Lower leg skin (tissue), 4 donors: ENCODE results near the gene DCAF8. TPM values are rescaled to one million over a fixed set of nuclear protein-coding genes. Genes with fewer than 3 reads are reported as not detected.

Experiments
- DNase-seq, 2 donors: peaks; one replicate each; pipeline ENCODE4 v3.0.0-alpha.2; 2019; ENCODE audit warnings: low spot score in 2 of 2
- H3K4me3 ChIP-seq: fragments of 200-600 bp; sonication (generic); 2 replicates; pipeline ENCODE4 v1.5.1; 2017; ENCODE audit warnings: mild to moderate bottlenecking, low read depth; ENCODE audit not compliant: poor library complexity, severe bottlenecking
- POLR2A ChIP-seq, 2 donors: fragments of 450-650 bp; IDR thresholded peaks; one replicate each; pipeline ENCODE4 v1.6.1; 2016 to 2017; ENCODE audit warnings: antibody characterized with exemption in 2 of 2, mild to moderate bottlenecking in 1 of 2, moderate library complexity in 1 of 2
- WGBS, 2 donors: methylation state at CpG; one replicate each; pipeline ENCODE4 v1.1.5; 2018; 5-methylcytosine and 5-hydroxymethylcytosine counted together
- intact Hi-C: fragments of 100-400 bp; cut with DNase I; formaldehyde crosslinking; loops from one replicate; pipeline ENCODE4 v1.15.0; 2023; ENCODE audit warnings: low total_unique reads
- total RNA-seq, 4 donors: library from RNA; depleted of rRNA; stranded (reverse); fragments of >200 nt; gene quantifications; one replicate each; pipeline ENCODE4 v1.1.0, GENCODE V29; 2016
- TF ChIP-seq, protein P1 (sequence below), 3 donors: fragments of 450-650 bp; IDR thresholded peaks; one replicate each; pipeline ENCODE4 v1.5.1; 2016; ENCODE audit warnings: antibody characterized with exemption in 3 of 3, mild to moderate bottlenecking in 3 of 3, moderate library complexity in 2 of 3

Gene DCAF8
- total RNA-seq, 4 donors from 2014 or later, result 90.2 to 141 (median 97.9) TPM

DNA sequence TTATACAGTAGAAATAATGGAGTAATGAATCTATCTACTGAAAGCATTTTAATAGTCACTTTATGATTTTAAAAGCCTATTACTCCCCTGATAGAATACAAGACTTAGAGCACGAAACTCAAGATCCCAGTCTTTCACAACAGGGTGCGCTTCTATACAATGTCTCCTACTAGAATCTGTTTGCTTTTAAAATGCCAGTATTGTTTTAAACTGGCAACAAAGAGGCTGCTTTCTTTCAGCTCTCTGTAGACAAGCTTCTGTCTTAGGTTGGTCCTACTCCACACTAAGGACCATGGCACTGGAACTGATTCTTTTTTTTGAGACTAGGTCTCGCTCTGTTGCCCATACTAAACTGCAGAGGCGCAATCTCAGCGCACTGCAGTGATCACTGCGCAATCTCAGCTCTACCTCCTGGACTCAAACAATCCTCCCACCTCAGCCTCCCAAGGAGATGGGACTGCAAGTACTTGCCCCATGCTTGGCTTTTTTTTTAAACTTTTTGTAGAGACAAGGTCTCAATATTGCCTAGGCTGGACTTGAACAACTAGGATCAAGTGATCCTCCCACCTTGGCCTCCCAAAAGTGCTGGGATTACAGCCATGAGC lies 4.8 kb downstream of the DCAF8 start:
- H3K4me3 ChIP-seq, result no peak overlapping the region
- 94 to 97% methylated on average over 6 of the region's 6 CpGs for WGBS, 2 donors
- intact Hi-C loops, result no loop called here
- DNase-seq, result no peak
- TF ChIP-seq, protein P1, sequence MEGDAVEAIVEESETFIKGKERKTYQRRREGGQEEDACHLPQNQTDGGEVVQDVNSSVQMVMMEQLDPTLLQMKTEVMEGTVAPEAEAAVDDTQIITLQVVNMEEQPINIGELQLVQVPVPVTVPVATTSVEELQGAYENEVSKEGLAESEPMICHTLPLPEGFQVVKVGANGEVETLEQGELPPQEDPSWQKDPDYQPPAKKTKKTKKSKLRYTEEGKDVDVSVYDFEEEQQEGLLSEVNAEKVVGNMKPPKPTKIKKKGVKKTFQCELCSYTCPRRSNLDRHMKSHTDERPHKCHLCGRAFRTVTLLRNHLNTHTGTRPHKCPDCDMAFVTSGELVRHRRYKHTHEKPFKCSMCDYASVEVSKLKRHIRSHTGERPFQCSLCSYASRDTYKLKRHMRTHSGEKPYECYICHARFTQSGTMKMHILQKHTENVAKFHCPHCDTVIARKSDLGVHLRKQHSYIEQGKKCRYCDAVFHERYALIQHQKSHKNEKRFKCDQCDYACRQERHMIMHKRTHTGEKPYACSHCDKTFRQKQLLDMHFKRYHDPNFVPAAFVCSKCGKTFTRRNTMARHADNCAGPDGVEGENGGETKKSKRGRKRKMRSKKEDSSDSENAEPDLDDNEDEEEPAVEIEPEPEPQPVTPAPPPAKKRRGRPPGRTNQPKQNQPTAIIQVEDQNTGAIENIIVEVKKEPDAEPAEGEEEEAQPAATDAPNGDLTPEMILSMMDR (IDR thresholded peaks at IDR 0.05), result no peak

DNA sequence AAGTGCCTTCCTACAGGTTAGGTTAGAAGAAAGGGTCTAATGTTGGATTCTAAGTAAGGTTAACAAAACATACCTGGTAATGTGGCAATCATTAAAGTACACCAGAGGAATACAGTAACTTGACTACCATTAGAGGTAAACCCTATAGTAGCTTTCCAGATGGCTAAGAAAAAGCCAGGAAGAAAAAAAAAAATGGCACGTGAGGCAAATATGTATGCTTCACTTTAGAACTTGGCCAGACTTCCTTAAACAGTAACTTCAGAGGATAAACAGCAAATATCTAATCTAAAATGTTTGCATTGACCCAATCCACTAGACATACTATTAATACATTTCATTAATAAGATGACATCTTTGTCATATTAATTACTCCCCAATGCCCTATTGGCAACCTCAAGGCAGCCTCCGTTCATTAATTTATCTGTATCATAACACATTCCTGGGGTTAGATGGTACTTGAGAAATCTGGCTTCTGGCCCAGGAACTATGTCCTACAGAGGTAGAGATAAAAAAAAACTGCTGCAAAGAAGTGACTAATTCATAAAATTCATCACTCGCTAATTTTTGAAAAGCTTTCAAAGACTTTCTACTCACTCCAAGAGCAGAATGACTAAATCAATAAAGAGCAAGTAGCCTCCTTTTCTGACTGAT lies 5.8 kb downstream of the DCAF8 start:
- no peak overlapping the region for H3K4me3 ChIP-seq
- intact Hi-C loops, result no loop called here
- DNase-seq, result no peak
- 28 to 32% methylated on average over 3 of the region's 3 CpGs for WGBS, 2 donors
- TF ChIP-seq, protein P1 (IDR thresholded peaks at IDR 0.05), result no peak
- TF ChIP-seq POLR2A (IDR thresholded peaks at IDR 0.05), result no peak

DNA sequence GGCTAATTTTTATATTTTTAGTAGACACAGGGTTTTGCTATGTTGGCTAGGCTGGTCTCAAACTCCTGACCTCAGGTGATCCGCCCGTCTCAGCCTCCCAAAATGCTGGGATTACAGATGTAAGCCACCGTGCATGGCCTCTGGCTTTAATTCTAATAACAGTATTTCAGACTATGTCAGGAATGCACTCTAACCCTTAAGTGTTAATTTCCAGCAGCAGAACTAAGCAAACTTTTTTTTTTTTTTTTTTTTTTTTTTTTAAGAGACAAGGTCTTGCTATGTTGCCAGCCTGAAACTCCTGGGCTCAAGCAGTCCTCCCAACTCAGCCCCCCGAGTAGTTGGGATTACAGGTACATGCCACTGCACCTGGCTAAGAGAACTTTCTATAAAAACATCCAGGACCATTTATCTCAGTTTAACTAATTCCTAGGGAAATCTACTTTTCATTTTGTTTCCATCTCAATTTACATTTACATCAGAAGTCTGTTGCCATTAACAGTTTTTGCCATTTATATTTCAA lies 6.5 kb downstream of the DCAF8 start:
- intact Hi-C loops, result no loop called here
- no peak overlapping the region for H3K4me3 ChIP-seq
- no peak for TF ChIP-seq POLR2A (IDR thresholded peaks at IDR 0.05)
- TF ChIP-seq, protein P1 (IDR thresholded peaks at IDR 0.05), result no peak
- DNase-seq, result no peak
- WGBS, 2 donors, result 82 to 93% methylated on average over 4 of the region's 4 CpGs

DNA sequence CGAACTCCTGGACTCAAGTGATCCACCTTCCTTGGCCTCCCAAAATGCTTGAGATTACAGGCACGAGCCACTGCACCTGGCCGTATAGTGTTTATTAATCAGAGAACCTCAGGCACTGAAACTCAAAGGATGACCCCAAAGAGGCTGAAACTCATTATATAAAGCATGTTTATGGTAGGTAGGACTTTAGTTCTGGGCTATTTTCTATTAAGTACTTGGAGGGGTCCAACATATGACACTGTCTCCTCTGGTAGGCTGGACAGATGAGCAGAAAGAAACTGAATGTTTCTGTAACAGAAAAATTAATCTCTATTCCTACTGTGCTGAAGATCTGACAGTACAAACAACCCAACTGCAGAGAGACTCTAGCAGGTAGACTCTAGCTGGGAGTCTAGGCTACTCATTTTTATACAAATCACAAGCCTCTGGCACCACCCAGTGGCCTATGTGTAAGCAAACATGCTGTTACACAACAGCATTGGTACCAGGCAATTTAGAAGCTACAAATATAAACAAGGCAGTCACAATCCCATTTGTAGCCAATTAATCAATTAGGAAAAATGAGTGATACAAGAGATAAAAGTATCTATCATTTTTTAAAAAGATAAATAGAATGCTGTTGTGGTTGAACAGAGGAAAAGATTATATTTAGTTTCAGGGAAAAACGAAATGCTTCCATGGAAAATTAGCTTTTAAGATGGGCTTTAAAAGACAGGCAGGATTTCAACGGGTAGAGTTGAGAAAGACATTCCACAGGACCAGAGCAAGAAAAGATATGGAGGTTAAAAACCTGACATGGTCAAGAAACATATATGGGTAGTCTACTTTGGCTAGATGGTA lies 10.4 kb downstream of the DCAF8 start:
- WGBS, 2 donors, result 71 to 77% methylated on average over 5 of the region's 5 CpGs
- H3K4me3 ChIP-seq, result no peak overlapping the region
- TF ChIP-seq, protein P1 (IDR thresholded peaks at IDR 0.05), result peak in 1 of 3 donors; percentile 35
- no peak for TF ChIP-seq POLR2A (IDR thresholded peaks at IDR 0.05)
- DNase-seq, result peak in 1 of 2 donors; percentile 53
- intact Hi-C loops, result loop anchor here (5.0 kb wide), 2 partner anchors 60 to 145 kb away; partner anchors contain the start of gene CASQ1

DNA sequence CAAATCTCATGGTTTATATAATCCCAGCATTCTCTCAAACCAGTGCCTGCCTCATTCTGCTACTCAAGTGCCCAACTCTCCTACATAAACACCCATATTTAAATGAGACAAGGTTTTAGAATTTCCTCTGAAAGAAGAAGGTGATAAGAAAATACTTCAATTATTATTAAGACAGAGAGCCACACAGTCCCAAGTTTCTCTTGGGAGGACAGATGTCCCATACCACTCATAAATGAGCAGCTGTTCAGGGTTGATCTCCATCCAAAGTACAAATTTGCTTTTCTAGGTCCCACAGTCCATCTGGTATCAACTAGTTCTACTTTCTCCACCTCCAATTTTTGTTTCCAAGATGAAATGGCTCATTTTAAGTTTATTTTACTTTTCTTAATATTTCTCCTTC lies 11.3 kb downstream of the DCAF8 start:
- DNase-seq, result no peak
- TF ChIP-seq, protein P1 (IDR thresholded peaks at IDR 0.05), result no peak
- intact Hi-C loops, result loop anchor here (5.0 kb wide), 2 partner anchors 59 to 144 kb away; partner anchors contain the start of gene CASQ1
- H3K4me3 ChIP-seq, result no peak overlapping the region
